GM18951 (cell line): ENCODE results near the gene FAM227B.
"Not testable (repeated sequence)": the region's sequence is repeated elsewhere in the genome, so short reads cannot be mapped to it uniquely, and the experiment has no call there.

Experiments
- POLR2A ChIP-seq: IDR thresholded peaks from 4 replicates; pipeline ENCODE4 v1.6.1; 2011; ENCODE audit warnings: mild to moderate bottlenecking; ENCODE audit not compliant: insufficient read length, insufficient read depth; ENCODE audit errors: extremely low read depth
- in situ Hi-C: fragments of 300-500 bp; cut with MboI; formaldehyde crosslinking; loops from one replicate; pipeline ENCODE4 v1.12.0; 2022; ENCODE audit warnings: low sequenced_read_pairs, mixed read lengths, inconsistent platforms; ENCODE audit not compliant: unreplicated experiment

FAM227B gene

DNA sequence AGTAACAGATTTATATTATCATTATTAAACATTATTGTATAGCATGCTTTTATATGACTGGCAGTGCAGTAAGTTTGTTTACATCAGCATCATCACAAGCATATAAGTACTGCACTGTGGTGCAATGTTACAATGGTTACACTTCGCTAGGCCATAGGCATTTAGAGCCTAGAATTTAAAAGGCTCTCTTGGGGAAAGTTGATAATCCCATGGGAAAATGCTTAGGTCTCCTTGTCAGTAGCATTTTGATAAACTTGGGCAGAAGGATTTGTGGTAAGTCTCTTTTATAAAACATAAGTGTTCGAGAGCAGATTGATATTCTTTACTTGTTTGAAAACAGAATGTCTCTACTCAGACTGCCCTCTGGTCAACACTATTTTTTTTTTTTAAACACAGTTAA lies 7.8 kb upstream of the FAM227B start:
- TF ChIP-seq POLR2A, result no peak
- in situ Hi-C loops, result no loop called here

DNA sequence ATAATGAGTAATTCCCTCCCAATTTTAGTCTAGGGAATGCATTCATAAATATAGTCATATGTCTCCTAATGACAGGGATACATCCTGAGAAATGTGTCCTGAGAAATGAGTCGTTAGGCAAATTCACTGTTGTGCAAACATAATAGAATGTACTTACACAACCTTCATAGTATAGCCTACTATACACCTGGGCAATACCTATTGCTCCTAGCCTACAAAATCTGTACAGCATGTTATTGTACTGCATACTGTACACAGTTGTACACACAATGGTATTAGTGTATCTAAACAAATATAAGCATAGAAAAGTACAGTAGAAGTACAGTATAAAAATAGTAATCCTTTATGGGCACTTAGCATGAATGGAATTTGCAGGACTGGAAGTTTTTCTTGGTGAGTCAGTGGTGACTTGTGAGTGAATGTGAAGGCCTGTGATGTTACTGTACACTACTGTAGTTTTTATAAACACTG lies 6.8 kb upstream of the FAM227B start:
- in situ Hi-C loops, result no loop called here
- TF ChIP-seq POLR2A, result no peak

DNA sequence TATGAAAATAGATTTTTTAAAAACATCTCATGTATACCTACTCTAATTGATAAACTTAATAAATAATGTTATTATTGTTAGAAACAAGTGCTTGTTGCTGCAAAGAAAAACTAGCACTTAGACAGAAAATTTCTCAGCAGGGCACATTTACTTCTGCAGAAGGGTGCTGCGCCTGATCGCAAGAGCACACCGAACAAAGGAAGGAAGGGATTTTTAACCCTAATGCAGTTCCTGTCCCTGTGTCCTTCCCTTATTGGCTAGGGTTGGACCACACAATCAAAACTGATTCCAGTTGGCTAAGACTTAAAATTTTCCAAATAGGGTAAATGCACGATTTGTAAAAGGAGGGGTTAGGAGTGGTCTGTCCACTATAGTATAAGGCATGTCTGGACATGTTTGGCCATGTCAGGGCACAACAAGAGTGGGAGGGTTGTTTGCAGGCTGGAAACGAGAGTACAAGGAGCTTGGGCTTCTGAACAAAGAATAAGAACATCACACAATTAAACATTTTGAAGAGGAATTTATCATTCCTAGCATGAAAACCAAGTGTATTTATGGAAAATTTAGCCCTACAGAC lies 4.9 kb upstream of the FAM227B start:
- no peak for TF ChIP-seq POLR2A
- in situ Hi-C loops, result no loop called here

DNA sequence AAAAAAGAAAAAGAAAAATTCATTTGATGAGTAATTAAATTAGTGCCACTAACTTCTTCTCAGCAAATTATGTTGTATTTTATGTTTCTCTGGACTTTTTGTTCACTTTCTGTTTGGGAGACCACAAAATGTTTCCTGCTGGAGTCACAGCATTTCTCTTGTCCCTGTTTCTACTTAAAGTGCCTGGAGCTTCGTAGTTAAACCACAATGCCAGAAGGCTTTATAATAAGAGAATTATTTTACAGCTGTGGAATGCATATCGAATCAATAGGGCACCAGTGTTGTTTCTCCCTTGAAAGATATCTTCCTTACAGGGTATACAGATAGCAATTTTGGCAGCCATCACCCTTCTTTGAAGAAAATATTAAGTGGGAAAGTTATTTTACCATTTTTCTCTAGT lies 3.4 kb upstream of the FAM227B start:
- in situ Hi-C loops, result no loop called here

DNA sequence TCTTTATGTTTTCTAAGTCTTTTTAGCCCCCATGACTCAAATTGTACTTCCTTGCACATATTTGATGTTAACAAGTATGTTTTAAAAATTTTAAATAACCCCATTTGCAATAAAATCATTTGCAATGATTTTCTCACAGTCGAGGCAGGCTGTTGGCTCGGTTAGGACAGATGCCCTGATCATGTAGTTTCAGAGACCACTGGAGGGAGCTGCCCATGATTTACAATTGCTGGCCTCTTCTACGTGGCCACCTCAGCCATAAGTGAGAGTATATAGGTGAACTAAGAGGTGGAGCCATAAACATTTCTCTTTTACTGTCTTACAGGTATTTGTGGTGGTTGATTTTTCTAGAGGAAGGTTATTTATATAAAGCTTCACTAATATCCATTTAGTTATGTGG lies 1.9 kb upstream of the FAM227B start:
- no peak for TF ChIP-seq POLR2A
- in situ Hi-C loops, result no loop called here

More for the DNA sequence above, 3.4 kb upstream of the FAM227B start:
- TF ChIP-seq POLR2A, result no peak

DNA sequence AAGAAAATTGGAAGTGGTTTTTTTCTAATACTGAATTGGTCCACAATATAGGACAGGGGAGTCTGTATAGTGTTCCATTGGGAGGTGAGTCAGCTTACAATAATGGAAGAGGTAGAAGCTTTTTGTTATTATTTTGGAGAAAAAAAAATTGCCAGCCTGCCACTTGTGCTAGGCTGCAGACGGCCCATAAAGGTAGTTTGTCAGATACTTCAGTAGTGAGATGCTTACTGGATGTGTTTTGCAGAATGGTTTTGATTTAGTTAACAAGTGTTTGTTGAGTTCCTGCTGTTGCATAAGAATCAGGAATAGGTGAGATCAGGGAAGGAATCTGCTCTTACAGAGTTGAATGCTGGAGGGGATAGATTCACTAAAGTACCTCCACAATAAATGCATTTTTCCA lies 1.3 kb upstream of the FAM227B start:
- TF ChIP-seq POLR2A, result no peak
- in situ Hi-C loops, result no loop called here

DNA sequence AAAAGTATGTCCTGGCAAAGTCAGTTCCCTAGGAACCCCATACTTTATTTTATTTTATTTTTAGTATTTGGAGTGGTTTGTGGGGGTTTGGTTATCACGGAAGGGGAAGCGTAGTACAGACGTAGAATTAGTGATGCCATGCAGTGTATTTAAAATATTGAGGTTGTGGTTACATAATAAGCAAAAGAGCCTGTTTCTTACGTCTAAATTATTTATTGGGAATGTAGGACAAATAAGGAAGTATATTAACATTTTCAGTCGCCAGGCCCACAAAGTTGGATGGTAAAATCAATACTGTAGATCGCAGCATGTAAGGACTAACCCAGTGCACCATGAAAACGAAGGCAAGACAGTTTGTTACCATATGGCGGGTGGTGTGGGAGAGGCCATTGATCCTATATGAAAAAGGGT lies 788 bp upstream of the FAM227B start:
- in situ Hi-C loops, result no loop called here
- TF ChIP-seq POLR2A, result no peak

DNA sequence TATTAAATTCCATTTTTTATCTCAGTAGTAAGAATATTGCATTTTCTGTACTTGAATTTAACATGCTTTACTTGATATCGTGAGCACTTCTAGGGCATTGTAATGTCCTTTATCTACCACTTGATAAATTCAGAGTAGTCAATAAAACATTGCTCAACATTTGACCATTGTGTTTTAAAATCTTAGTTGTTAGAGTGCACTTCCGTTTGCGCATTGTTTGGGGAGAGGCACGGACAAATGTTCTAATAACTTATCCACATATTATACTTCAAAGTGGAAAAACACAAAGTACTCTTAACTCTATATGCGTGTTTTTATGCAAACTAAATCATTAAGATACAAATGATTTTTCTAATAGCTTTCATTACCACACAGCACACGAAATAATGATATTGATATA lies 419 bp downstream of the FAM227B start:
- TF ChIP-seq POLR2A, result no peak
- in situ Hi-C loops, result no loop called here

DNA sequence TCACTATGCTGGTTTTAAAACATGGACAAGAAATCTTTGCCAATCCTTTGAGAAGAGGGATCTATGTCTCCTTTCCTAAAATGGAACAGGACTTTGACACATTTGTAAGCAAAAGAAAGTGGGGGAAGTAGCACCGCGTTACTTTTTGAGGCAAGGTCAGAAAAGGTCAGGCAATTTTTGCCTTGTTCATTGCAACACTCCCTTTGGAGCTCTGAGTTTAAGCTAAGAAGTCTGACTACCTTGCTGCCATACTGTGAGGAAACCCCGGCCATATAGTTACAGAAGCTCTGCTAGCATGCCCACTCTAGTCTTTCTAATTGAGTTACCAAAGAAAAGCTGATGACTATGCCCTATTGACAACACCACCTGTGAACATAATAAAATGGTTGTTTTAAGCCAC lies 1.4 kb downstream of the FAM227B start:
- TF ChIP-seq POLR2A, result no peak
- in situ Hi-C loops, result no loop called here

DNA sequence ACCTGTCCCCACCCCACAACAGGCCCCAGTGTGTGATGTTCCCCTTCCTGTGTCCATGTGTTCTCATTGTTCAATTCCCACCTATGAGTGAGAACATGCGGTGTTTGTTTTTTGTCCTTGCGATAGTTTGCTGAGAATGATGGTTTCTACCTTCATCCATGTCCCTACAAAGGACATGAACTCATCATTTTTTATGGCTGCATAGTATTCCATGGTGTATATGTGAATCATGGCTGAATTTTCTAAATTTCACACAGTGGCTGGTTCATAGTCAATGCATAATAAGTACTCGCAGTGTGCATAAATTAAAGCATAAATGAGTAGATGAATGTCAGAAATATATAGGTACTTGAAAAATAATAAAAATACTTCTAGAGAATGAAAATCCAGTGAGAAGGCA lies 8.4 kb downstream of the FAM227B start:
- in situ Hi-C loops, result not testable (repeated sequence)

DNA sequence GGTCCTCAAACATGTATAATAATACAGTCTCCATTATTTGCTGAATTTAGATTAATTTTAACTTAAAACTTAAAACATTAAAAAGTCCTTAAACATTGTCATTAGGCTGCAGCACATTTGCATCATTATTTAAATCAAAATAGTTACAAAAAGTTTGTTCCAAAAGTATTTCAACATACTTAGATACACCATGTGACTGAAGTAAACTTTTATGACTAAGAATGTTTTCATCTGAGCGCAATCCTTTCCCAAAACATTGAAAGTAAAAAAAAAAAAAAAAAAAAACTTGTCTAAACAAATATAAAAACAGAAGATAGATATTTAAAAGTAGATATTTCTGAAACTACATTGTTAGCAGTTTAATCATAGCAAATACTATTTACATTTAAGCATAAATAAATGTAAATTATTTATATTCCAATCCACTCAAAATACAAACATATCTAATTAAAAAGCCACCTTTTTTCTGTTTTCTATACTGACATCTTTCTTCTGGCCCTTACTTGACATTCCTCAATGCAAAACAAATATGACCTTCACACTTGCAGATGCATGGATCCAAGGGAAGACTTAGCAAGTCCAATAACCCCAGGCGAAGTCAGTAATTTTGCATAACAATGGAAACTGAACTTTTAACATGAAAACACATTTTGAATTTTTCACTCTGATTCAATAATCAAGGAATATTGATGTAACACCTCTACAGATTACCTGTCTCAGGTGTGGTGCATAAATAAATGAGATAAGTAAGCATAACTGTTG lies 10.3 kb downstream of the FAM227B start:
- in situ Hi-C loops, result no loop called here
- no peak for TF ChIP-seq POLR2A

DNA sequence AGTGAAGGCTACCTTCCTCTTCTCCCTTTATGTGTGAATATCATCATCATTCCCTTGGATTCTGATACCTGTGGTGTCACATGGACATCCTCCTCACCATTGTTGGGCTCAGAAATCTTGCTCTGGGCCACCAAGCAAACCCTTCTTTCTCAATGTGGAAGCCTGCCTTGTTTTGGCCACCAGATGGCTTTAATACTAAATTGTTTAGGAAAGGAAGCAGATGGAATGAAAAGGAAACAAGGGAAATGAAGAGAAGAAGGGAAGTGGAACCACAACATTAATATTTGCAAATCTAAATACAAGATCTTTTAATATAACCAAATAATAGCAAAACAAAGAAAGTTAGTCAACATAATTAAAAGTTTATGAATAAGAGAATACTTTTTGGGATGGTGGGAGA lies 14.0 kb downstream of the FAM227B start:
- in situ Hi-C loops, result no loop called here
- no peak for TF ChIP-seq POLR2A

DNA sequence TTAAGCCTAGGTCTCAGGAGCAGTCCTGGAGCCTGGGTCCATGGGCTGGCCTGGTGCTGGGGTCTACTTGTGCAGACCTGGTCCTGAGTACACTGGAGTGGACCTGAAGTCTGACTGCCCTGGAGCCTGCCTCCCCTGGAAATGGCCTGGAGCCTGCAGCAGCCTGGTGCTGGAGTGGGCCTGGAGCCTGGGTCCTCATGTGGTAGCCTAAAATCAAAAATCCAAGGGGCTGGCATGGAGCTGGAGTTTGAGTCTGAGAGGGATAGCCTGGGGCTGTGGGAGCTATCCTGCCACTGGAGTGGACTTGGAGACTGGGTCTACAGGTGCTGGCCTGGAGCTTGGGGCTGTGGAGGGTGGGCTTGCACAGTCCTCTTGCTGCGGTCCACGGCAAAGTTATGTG lies 15.0 kb downstream of the FAM227B start:
- in situ Hi-C loops, result no loop called here
- TF ChIP-seq POLR2A, result no peak

DNA sequence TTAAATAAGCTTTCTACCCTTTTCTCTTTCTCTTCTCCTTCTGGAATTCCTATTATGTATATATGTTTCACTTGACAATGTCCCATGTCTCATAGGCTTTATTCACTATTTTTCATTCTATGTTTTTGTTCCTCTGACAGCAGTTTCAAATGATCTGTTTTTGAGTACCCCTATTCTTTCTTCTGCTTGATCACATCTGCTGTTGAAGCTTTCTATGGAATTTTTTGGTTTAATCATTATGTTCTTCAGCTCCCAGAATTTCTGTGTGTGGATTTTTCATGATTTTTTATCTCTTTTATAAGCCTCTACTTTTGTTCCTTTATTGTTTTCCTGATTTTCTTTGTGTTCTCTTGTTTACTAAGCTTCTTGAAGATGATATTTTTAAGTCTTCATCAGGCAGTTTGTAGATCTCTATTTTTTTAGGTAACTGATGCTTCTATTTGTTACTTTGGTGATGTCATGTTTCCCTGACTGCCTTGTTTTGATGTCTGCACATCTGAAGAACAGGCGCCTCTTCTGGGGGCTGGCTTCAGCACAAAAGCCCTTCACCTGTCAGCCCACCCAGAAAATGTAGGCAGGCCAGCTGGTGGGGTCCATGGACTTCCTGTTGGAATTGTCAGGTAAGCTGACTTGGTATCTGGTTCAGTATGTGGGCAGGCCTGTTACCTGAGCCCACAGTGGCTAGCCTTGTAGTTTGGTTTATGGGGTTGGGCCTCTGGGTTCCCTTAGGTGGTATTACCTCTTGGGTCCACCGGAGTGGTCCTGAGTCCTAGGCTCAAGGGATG lies 15.8 kb downstream of the FAM227B start:
- TF ChIP-seq POLR2A, result no peak
- in situ Hi-C loops, result no loop called here

DNA sequence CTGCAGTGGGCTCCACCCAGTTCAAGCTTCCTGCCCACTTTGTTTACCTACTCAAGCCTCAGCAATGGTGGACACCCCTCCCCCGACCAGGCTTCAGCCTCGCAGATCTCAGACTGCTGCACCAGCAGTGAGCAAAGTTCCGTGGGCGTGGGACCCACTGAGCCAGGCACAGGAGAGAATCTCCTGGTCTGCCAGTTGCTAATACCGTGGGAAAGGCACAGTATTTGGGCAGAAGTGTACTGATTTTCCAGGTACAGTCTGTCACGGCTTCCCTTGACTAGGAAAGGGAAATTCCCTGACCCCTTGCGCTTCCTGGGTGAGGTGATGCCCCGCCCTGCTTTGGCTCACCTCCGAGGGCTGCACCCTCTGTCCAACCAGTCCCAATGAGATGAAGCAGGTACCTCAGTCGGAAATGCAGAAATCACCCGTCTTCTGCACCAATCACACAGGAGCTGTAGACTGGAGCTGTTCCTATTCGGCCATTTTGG lies 27.7 kb downstream of the FAM227B start:
- in situ Hi-C loops, result not testable (repeated sequence)
